Measurements from ENCODE around the gene PDE4D.
"Not testable (repeated sequence)": the region's sequence is repeated elsewhere in the genome, so short reads cannot be mapped to it uniquely, and the experiment has no call there.

PDE4D gene

GRCh38 chr5:59449905-59450644 is 443.5 kb downstream of the PDE4D start:
- DNase-seq = no peak
- in situ Hi-C loops (cut with MboI; ENCODE audit: low pct_unique_long_range_greater_than_20kb, low sequenced_read_pairs) = no loop called here

GRCh38 chr5:59446356-59446755 is 447.2 kb downstream of the PDE4D start:
- in situ Hi-C loops (cut with MboI; ENCODE audit: low pct_unique_long_range_greater_than_20kb, low sequenced_read_pairs) = no loop called here
- no peak for DNase-seq

GRCh38 chr5:59445741-59446140 is 447.8 kb downstream of the PDE4D start:
- no peak for DNase-seq
- in situ Hi-C loops (cut with MboI; ENCODE audit: low pct_unique_long_range_greater_than_20kb, low sequenced_read_pairs) = no loop called here

DNA sequence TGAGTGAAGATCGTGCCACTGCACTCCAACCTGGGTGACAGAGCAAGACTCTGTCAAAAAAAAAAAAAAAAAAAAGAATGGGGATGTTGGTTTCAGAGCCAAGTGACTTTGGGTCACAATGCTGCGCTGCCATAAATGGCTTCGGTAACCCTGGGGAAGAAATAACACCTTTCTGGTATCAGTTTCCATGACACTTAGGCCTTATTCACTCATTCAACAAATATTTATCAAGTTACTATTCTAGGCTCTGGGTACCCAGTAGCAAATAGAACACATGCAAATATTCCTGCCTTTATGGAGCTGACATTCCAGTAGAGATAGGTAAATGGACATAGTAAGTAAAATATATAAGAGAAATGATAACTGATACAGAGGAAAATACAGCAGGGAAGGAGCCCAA is 454.2 kb downstream of the PDE4D start:
- in situ Hi-C loops (cut with MboI; ENCODE audit: low pct_unique_long_range_greater_than_20kb, low sequenced_read_pairs) = no loop called here
- no peak for DNase-seq

GRCh38 chr5:59437176-59437575 is 456.4 kb downstream of the PDE4D start:
- no peak for DNase-seq
- in situ Hi-C loops (cut with MboI; ENCODE audit: low pct_unique_long_range_greater_than_20kb, low sequenced_read_pairs) = no loop called here

DNA sequence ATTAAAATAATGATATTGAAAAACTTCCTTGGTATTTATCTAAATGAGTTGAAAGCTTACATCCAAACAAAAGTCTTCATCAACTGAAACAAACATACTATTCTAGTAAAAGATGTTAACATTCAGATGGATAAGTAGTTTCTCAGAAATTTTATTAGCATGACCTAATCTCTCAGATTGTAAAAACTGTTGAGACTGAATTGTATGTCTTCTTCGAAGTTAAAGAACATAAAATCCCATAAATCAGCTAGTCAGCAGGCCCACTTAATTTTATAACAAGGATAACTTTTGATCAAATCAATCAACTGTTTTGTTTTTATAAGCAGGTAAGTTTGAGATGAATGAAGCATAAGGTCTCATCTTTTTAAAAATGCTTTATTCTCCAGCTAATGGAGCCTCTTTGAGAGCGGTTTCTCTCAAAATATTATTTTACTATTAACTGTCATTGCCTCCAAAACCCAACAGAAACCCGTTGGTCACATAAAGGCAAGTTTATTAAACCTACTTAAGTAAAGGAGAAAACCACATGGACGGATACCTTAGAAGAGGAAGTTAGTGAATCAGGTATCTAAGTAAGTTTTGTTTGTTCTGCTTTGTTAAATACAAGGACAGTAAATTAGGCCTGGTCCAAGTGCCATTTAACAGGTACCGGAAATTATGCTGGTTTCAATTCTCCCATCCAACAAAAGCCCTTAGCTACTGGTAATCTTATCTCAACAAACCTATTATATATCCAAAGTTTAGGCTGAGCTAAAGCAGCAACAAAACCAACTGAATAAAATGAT is 457.0 kb downstream of the PDE4D start:
- no peak for DNase-seq
- in situ Hi-C loops (cut with MboI; ENCODE audit: low pct_unique_long_range_greater_than_20kb, low sequenced_read_pairs) = no loop called here

- no peak for DNase-seq
- in situ Hi-C loops (cut with MboI; ENCODE audit: low pct_unique_long_range_greater_than_20kb, low sequenced_read_pairs) = no loop called here
These were observed 460.4 kb downstream of the PDE4D start for GRCh38 chr5:59433174-59433573.

DNA sequence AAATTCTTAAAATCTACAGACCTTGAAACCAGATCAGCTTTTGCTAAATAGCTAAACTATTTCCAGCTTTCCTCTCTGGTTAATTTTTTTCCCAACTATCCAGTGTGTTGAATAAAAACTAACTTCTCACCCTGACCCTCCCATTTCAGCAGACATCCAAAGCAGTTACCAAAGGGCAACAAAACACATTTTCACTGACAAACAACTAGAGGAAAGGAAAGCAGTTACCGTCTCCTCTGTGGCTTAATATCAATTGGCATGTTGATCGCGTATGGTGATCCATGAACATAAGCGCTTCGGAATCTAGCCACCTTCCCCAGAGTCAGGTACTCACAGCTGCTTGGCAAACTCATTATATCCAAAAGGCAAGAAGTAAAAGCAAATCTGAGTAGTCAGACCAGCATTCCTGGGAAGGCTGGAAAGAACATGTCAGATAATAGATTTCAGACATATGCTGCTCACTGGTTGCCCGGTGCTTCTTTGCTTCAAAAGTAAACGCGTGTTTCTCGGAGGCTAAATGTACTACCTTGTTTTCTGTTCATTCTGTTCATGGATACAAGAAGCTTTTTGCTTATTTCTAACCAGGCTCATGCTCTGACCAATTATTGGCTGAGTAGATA is 463.4 kb downstream of the PDE4D start:
- no peak for DNase-seq
- in situ Hi-C loops (cut with MboI; ENCODE audit: low pct_unique_long_range_greater_than_20kb, low sequenced_read_pairs) = no loop called here

DNA sequence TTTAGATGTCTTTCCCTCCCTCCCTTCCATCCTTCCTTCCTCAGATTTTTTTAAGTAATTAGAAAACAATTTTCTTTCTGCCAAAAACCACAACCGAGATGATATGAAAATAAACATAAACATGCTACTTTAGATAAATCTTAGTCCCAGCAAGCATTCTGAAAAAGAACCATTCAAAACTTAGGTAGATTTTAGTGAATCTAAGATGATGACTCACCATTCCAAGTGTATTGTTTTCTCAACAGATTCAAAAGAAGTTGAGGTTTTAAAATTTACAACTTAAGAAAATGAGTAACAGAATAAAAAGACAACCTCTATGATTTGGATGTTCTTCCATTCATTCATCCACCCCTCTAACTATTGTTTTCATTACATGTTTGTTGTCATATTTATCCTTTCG is 465.1 kb downstream of the PDE4D start:
- no peak for DNase-seq
- in situ Hi-C loops (cut with MboI; ENCODE audit: low pct_unique_long_range_greater_than_20kb, low sequenced_read_pairs) = no loop called here

DNA sequence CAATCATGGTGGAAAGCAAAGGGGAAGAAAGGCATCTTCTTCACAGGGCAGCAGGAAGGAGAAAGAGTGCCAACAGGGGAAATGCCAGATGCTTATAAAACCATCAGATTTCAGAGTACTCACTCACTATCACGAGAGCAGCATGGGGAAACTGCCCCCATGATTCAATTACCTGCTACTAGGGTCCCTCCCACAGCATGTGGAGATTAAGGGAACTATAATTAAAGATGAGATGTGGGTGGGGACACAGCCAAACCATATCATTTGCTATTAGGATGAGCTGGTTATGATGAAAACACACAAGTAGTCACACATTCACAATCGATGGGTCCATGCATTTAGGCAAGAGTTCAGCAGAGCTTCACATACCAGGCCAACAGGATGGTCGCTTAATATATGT is 469.0 kb downstream of the PDE4D start:
- in situ Hi-C loops (cut with MboI; ENCODE audit: low pct_unique_long_range_greater_than_20kb, low sequenced_read_pairs) = no loop called here
- DNase-seq = no peak

- in situ Hi-C loops (cut with MboI; ENCODE audit: low pct_unique_long_range_greater_than_20kb, low sequenced_read_pairs) = no loop called here
- DNase-seq = no peak
These were observed 470.5 kb downstream of the PDE4D start for GRCh38 chr5:59423021-59423420.

DNA sequence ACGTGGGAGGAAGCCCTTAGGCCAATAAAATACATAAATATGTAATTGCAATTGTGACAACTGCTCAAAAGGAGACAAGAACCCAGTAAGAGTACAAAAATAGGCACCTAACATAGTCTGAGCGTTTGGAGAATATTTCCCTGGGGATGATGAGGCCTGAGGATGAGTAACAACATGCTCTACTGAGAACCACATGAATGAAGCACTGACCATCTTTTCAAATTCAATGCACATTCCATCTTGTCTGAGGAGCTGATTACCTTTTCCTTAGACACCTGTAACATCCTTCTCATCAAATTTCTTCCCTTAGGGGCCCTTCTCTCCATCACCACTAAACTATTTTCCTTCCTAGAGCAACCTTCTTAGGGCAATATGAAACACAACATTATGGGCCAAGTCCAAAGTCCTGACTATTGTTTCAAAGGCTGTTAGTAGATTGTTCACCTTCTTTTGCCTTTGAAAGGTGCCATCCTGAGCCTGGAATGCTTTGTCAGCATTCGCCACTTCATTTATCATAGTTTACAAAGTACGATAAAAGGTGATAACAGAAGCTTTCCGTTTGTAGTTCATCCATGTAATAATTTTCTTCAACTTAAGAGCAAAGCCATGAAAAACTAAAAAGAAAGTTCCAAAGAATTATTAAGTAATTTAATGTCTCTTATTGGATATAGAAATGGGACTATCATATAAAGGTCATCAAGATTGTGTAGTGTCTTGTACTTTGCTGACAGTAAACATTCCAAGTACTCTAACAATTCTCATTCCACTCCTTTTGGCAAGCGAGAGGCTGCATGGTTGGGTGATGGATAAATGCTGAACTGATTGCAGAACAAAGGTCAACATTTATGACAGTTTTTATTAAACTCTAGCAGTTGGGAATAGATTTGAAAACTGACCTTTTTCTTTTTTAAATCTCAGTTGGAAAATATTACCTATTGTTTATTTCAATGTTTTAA is 471.3 kb downstream of the PDE4D start:
- DNase-seq = no peak
- in situ Hi-C loops (cut with MboI; ENCODE audit: low pct_unique_long_range_greater_than_20kb, low sequenced_read_pairs) = no loop called here

DNA sequence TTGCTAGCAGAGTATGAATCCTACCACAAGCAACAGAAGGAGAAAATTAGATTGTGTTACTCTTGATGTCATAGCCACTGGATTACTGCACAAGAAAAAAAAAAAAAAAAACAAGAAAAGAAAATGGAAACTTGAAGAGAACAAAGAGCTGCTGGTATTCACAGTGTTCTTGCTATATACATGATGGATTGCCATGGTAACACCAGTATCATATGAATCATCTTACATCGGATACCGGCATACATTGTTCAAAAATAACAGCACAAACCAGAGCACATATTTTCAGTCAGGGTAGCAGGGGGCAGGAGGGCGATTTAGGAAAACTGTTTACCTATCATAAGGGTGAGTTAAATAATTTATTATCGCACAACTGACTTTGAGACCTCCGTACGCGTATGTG is 472.9 kb downstream of the PDE4D start:
- DNase-seq = no peak
- in situ Hi-C loops (cut with MboI; ENCODE audit: low pct_unique_long_range_greater_than_20kb, low sequenced_read_pairs) = no loop called here

DNA sequence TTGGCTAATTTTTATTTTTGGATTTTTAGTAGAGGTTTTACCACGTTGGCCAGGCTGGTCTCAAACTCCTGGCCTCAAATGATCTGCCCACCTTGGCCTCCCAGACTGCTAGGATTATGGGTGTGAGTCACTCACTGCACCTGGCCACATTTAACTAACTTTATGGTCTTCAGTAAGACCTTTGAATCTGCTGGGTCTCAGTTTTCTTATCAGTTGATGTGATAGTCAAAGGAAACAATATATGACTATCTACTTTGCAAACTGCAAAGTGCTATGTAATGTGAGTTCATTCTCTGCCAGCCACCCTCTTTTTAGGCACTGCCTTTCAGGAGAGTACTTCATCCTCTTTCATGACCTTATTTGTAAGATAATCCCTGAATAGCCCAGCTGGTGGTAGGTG is 474.7 kb downstream of the PDE4D start:
- in situ Hi-C loops (cut with MboI; ENCODE audit: low pct_unique_long_range_greater_than_20kb, low sequenced_read_pairs) = no loop called here

DNA sequence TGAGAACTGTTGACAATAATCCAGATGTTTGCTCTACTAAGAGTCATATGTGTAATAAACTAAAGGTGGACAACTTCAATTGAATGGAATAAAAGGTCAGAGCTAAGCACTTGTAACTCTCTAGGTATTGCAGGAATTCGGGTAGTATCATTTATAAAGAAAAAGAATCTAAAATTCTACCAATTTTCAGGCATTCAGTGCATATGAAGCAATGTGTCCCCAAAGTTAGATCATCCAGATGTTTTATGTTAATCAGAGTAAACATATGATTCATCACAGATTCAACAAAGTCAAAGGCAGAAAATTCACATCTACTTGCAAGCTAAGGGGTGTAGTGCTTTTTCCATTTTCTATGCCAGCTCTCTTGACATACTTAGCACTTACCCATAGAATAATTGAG is 477.1 kb downstream of the PDE4D start:
- DNase-seq = no peak
- in situ Hi-C loops (cut with MboI; ENCODE audit: low pct_unique_long_range_greater_than_20kb, low sequenced_read_pairs) = no loop called here

More for the DNA sequence above, 474.7 kb downstream of the PDE4D start:
- no peak for DNase-seq

GRCh38 chr5:59416026-59416425 is 477.5 kb downstream of the PDE4D start:
- in situ Hi-C loops (cut with MboI; ENCODE audit: low pct_unique_long_range_greater_than_20kb, low sequenced_read_pairs) = no loop called here
- DNase-seq = no peak

- in situ Hi-C loops (cut with MboI; ENCODE audit: low pct_unique_long_range_greater_than_20kb, low sequenced_read_pairs) = no loop called here
- no peak for DNase-seq
These were observed 481.1 kb downstream of the PDE4D start for GRCh38 chr5:59412428-59412827.

DNA sequence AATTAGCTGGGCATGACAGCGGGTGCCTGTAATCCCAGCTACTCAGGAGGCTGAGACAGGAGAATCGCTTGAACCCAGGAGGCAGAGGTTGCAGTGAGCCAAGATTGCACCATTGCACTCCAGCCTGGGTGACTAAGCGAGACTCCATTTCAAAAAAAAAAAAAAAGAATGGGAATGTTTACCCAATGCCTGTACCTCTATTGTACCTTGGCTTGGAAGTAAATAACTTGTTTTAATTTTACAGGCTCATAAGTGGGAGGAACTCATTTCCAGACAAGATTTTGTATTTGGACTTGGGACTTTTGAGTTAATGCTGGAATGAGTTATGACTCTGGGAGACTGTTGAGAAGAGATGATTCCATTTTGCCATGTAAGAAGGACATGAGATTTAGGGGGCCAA is 484.5 kb downstream of the PDE4D start:
- in situ Hi-C loops (cut with MboI; ENCODE audit: low pct_unique_long_range_greater_than_20kb, low sequenced_read_pairs); DNase-seq: not testable (repeated sequence)

DNA sequence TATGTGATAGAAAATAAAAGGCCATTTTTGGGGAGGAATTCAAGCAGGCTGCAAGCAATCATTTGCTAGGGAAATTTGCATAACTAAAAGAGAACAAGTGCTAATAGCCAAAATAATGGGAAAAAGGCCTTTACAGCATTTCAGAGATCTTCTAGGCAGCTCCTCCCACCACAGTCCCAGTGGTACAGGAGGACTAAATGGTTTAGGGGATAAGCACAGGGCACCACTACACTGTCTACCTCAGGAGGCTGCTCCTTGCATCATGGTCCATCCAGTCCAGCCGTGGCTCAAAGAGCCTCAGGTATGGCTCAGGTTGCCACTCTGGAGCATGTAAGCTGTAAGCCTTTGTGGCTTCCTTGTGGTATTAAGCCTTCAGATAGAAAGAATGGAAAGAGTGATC is 485.6 kb downstream of the PDE4D start:
- DNase-seq = no peak
- in situ Hi-C loops (cut with MboI; ENCODE audit: low pct_unique_long_range_greater_than_20kb, low sequenced_read_pairs) = no loop called here
